Stimulated activated effector memory CD8-positive, alpha-beta T cell treated with anti-CD3 and anti-CD28 coated beads, Interleukin-12 subunit alpha, Interleukin-12 subunit beta, amount 100 ng/mL, for 72 hours (primary cell): Measurements from ENCODE around the gene KIF1B.
"Not testable (repeated sequence)": the region's sequence is repeated elsewhere in the genome, so short reads cannot be mapped to it uniquely, and the experiment has no call there.

Source experiments
- ATAC-seq: fragments of 150-1000 bp; cut with Tn5 transposase; 2 replicates; pipeline ENCODE4 v1.10.0; 2021
- DNase-seq, 2 donors: peaks; one replicate each; pipeline ENCODE4 v3.0.0; 2021 to 2022; ENCODE audit warnings: low spot score in 2 of 2
- H3K27ac Mint-ChIP-seq: one replicate; pipeline ENCODE4 v1.8.0; 2022; ENCODE audit warnings: mild to moderate bottlenecking, mixed read lengths
- H3K36me3 Mint-ChIP-seq: one replicate; pipeline ENCODE4 v1.8.0; 2022; ENCODE audit warnings: mild to moderate bottlenecking, mixed read lengths
- H3K4me1 Mint-ChIP-seq: one replicate; pipeline ENCODE4 v1.8.0; 2022; ENCODE audit warnings: mixed read lengths
- H3K4me3 Mint-ChIP-seq: one replicate; pipeline ENCODE4 v1.8.0; 2022; ENCODE audit warnings: mild to moderate bottlenecking, mixed read lengths
- H3K9me3 Mint-ChIP-seq: one replicate; pipeline ENCODE4 v1.8.0; 2022; ENCODE audit warnings: mixed read lengths

Gene KIF1B

DNA sequence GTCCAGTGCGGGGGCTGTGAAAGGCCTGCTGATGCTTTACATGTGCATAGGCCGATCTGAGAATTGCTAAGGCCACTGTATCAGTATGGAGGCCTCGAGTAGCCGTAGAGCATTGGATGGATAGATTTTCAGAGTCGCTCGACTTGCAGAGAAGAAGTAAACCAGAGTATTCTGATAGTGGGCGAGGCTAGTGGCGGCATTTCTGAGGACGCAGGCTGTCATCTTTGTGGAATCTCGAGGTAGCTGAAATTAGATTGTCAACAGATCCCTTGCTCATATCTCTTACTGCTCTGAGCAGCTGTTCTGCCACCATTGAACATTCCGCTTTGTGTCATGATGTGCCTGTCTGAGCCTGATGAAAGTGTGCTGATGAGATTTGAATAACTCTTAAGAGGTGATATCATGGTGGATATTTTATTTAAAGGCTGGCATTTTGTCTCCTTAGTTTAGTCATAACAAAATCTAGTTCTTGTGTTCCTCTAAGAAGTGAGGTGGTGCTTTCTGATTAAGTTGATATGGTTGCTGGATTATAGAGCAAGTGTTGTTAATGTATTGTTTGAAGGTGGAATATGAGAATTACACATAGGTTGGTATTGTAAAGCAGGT is 1.5 kb downstream of the KIF1B start:
- Mint-ChIP-seq H3K4me3 (peak overlapping the region; percentile 69), H3K36me3 (no peaks in the 10 kb centered on the region), H3K4me1 (peaks cover 48% of the 10 kb centered on the region), H3K27ac (peak overlapping the region; percentile 40), H3K9me3 (no peaks in the 10 kb centered on the region)
- DNase-seq, result no peak
- ATAC-seq, result peak; percentile 1

DNA sequence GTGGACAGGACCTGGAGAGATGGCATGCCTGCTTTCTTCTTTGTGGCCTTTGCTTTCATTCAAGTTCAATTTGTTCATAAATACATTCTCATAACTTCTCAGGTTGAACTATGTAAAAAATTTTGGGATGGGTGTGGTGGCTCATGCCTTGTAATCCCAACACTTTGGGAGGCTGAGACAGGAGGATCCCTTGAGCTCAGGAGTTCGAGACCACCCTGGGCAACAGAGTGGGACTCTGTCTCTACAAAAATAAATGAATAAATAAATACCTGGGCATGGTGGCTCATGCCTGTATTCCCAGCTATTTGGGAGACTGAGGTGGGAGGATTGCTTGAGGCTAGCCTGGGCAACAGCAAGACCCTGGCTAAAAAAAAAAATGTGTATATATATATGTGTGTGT is 2.1 kb downstream of the KIF1B start:
- Mint-ChIP-seq H3K4me1 (peaks cover 51% of the 10 kb centered on the region), H3K4me3 (peak overlapping the region; percentile 69), H3K9me3 (no peaks in the 10 kb centered on the region), H3K27ac (peak overlapping the region; percentile 6), H3K36me3 (no peaks in the 10 kb centered on the region)
- ATAC-seq (no peak), DNase-seq (no peak)

- H3K4me3 Mint-ChIP-seq, result no peak overlapping the region
- ATAC-seq (no peak), DNase-seq (no peak)
- no peak overlapping the region for H3K27ac Mint-ChIP-seq
- no peaks in the 10 kb centered on the region for H3K9me3 Mint-ChIP-seq
- peaks cover 58% of the 10 kb centered on the region for H3K4me1 Mint-ChIP-seq
- no peaks in the 10 kb centered on the region for H3K36me3 Mint-ChIP-seq
Observed at GRCh38 chr1:10213186-10213705, 2.9 kb downstream of the KIF1B start.

DNA sequence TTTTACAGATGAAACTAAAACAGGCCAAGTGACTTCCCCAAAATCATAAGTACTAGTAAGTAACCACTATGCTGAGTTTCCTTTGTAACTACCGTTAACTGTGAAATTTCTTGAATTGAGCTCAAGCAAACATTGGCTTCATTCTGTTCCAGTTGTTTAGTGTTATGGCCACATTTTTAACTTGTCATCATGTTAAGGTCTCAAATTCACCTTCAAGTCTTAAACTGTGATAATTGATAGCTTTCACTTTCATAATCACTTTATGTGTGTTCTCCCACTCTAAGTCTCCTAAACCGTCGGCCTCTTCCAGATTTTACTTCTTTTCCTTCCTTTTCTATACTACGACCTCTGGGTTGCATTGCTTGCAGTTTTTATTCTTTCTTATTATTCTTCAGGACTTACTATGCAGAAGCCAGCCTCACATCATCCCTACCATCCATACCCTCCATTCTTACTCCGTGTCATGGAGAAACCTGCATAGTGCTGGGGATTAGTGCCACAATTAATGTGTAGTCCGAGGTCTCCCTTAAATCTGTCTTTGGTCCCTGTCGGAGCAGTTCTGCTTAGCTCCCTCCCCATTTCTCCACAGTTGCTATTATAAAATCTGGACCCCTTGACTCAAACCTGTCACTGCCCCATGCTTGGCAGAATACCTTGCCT is 5.8 kb downstream of the KIF1B start:
- no peak for ATAC-seq
- H3K4me3 Mint-ChIP-seq, result peak overlapping the region; percentile 38
- no peak overlapping the region for H3K27ac Mint-ChIP-seq
- H3K36me3 Mint-ChIP-seq, result no peaks in the 10 kb centered on the region
- H3K9me3 Mint-ChIP-seq, result no peaks in the 10 kb centered on the region
- no peak for DNase-seq
- peaks cover 51% of the 10 kb centered on the region for H3K4me1 Mint-ChIP-seq

DNA sequence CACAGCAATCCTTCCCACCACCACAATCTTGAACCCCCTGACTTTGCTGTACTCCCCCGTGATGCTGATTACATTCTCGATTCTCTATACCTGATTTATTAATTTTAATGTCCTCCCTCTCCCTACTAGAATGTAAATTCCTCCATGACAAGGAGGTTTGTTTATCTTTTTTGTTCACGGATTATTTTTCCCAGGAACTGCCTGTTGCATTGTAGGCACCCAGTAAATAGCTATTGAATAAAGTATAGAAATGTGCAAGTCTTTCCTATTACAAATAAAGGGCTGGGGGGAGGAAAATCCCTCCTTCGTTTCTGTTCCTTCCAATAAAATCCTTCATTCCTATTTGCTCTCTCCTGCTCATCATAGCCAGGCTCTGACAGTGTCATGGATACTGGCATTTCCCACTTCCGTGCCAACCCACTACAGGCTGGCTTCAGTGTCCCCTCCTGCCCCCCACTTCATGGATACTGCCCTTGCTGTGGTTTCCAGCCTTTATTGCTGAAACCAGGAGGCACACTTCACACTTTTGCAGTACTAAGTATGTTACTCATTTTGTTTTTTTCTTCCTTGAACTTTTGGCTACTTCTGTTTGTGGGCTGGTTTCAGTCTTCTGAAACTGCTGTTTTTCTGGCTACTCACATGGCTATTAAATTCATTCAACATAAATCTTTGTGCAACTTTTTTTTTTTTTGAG is 7.5 kb downstream of the KIF1B start:
- peaks cover 37% of the 10 kb centered on the region for H3K4me1 Mint-ChIP-seq
- no peak for DNase-seq
- H3K9me3 Mint-ChIP-seq, result no peaks in the 10 kb centered on the region
- no peaks in the 10 kb centered on the region for H3K36me3 Mint-ChIP-seq
- no peak overlapping the region for H3K27ac Mint-ChIP-seq
- peak; percentile 71 for ATAC-seq
- H3K4me3 Mint-ChIP-seq, result no peak overlapping the region

DNA sequence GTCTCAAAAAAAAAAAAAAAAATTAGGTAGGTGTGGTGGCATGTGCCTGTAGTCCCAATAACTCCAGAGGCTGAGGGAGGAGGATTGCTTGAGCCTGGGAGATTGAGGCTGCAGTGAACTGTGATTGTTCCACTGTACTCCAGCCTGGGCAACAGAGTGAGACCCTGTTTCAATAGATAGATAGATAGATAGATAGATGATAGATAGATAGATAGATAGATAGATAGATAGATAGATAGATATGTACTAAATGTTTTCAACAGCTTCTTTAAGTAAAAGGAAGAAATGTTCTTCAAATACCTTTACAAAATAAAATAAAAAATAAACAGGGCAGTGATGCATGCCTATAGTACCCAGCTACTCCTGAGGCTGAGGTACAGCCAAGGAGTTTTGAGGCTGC is 9.8 kb downstream of the KIF1B start:
- no peak for ATAC-seq
- Mint-ChIP-seq H3K36me3 (no peaks in the 10 kb centered on the region), H3K9me3 (no peaks in the 10 kb centered on the region), H3K27ac (no peak overlapping the region), H3K4me1 (peaks cover 29% of the 10 kb centered on the region), H3K4me3 (no peak overlapping the region)
- DNase-seq, result no peak

DNA sequence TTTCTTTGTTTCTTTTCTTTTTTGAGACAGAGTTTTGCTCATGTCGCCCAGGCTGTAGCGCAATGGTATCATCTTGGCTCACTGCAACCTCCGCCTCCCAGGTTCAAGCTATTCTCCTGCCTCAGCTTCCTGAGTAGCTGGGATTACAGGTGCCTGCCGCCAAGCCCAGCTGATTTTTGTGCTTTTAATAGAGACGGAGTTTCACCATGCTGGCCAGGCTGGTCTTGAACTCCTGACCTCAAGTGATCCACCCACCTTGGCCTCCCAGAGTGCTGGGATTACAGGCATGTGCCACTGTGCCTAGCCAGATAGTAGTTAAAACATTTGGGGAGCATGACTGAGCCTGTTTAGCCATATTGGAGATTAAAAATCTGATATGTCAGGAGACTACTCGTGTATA is 10.3 kb downstream of the KIF1B start:
- peaks cover 25% of the 10 kb centered on the region for H3K4me1 Mint-ChIP-seq
- H3K9me3 Mint-ChIP-seq, ATAC-seq, H3K4me3 Mint-ChIP-seq, H3K36me3 Mint-ChIP-seq, H3K27ac Mint-ChIP-seq, DNase-seq: not testable (repeated sequence)

DNA sequence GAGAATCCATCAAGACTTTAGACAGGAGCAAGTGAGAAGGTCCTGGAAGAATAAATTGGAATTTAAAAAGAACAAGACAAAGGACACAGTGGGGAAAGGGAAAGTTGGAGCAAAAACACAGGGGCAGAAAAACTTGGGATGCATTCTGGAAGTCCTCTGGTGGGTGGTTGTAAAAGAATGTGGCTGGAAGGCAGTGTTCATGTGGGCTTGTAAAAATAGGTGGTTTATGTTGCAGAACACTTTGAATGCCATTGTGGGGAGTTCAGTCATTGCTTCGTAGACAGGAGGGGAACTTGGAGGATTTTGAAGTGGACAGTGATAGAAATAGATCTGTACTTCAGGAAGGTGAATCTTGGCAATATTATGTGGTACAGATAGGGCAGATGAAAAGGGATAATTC is 15.2 kb downstream of the KIF1B start:
- Mint-ChIP-seq H3K9me3 (no peaks in the 10 kb centered on the region), H3K27ac (no peak overlapping the region), H3K4me3 (no peak overlapping the region), H3K4me1 (no peaks in the 10 kb centered on the region), H3K36me3 (no peaks in the 10 kb centered on the region)
- ATAC-seq (no peak), DNase-seq (no peak)

DNA sequence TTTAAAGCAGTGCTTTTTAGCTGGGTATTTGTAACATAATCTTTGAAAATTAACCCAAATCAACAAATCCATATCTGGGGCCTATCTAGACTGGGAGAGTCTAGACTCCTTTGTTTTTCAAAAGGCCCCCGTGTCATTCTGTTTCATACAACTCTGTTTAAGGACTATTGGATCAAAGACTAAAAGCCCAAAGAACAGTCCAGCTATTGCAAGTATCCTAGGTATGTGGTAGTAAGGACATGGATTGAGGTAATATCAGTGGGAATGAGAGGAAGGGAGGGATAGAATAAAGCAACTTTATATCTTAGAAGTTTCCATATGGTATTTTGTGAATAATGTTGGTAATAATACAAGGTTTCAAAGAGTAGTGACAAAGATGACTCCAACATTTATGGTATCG is 18.2 kb downstream of the KIF1B start:
- Mint-ChIP-seq H3K36me3 (no peaks in the 10 kb centered on the region), H3K27ac (no peak overlapping the region), H3K9me3 (no peaks in the 10 kb centered on the region), H3K4me1 (no peaks in the 10 kb centered on the region), H3K4me3 (no peak overlapping the region)
- no peak for ATAC-seq
- DNase-seq, result no peak

GRCh38 chr1:10229903-10230302 is 19.5 kb downstream of the KIF1B start:
- no peak for DNase-seq
- ATAC-seq, result no peak
- peaks cover 8% of the 10 kb centered on the region for H3K36me3 Mint-ChIP-seq
- no peak overlapping the region for H3K4me3 Mint-ChIP-seq
- H3K9me3 Mint-ChIP-seq, result no peaks in the 10 kb centered on the region
- no peaks in the 10 kb centered on the region for H3K4me1 Mint-ChIP-seq
- no peak overlapping the region for H3K27ac Mint-ChIP-seq

GRCh38 chr1:10232163-10232562 is 21.8 kb downstream of the KIF1B start:
- Mint-ChIP-seq H3K9me3 (no peaks in the 10 kb centered on the region), H3K4me3 (no peak overlapping the region), H3K27ac (no peak overlapping the region), H3K4me1 (peaks cover 7% of the 10 kb centered on the region), H3K36me3 (peaks cover 25% of the 10 kb centered on the region)
- no peak for ATAC-seq
- no peak for DNase-seq

DNA sequence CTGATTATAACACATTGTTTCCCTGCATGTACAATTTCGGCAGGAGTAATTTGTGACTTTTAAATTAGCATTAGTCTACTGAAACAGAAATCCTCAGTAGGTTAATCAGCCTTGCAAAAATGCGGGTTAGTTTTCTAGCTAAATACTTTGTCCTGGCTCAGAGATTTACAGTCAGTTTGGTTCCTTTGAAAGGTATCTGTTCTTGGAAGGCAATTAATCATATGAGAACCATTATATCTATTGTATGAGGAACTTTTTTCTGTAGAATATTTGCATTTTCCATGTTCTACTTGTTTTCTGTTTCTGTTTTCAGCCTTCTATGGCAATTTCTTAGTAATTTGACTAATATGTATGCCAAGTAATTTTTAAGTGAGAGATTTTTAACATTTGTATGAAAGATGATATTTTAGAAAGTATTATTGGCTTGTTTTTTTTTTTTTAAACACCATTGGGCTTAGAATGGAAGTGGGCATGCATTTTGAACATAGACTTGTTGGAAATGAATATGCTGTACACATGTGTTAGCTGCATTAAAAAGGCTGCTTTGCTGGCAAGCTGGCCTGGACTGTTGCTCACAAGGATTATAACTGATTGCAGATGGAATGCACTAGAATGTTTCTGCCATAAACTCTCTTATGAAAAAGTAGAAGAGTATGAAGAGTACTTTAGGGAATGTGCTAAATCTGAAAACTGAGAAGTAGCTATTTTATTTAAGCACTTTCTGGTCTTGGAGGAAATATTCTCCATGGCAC is 26.2 kb downstream of the KIF1B start:
- H3K4me3 Mint-ChIP-seq, result no peak overlapping the region
- peak overlapping the region; percentile 43 for H3K27ac Mint-ChIP-seq
- ATAC-seq, result no peak
- peaks cover 7% of the 10 kb centered on the region for H3K4me1 Mint-ChIP-seq
- no peak for DNase-seq
- H3K36me3 Mint-ChIP-seq, result peaks cover 25% of the 10 kb centered on the region
- no peaks in the 10 kb centered on the region for H3K9me3 Mint-ChIP-seq

GRCh38 chr1:10237157-10237539 is 26.8 kb downstream of the KIF1B start:
- no peak for ATAC-seq
- H3K9me3 Mint-ChIP-seq, result no peaks in the 10 kb centered on the region
- no peak overlapping the region for H3K4me3 Mint-ChIP-seq
- peaks cover 25% of the 10 kb centered on the region for H3K36me3 Mint-ChIP-seq
- no peak for DNase-seq
- no peak overlapping the region for H3K27ac Mint-ChIP-seq
- H3K4me1 Mint-ChIP-seq, result peaks cover 7% of the 10 kb centered on the region

- H3K27ac Mint-ChIP-seq, result no peak overlapping the region
- no peak for ATAC-seq
- H3K36me3 Mint-ChIP-seq, result no peaks in the 10 kb centered on the region
- H3K4me1 Mint-ChIP-seq, result peaks cover 5% of the 10 kb centered on the region
- no peak for DNase-seq
- no peaks in the 10 kb centered on the region for H3K9me3 Mint-ChIP-seq
- no peak overlapping the region for H3K4me3 Mint-ChIP-seq
Observed at GRCh38 chr1:10242135-10242534, 31.8 kb downstream of the KIF1B start.

GRCh38 chr1:10242811-10243210 is 32.4 kb downstream of the KIF1B start:
- no peaks in the 10 kb centered on the region for H3K9me3 Mint-ChIP-seq
- no peak overlapping the region for H3K27ac Mint-ChIP-seq
- DNase-seq, result no peak
- ATAC-seq, result no peak
- H3K4me1 Mint-ChIP-seq, result peaks cover 5% of the 10 kb centered on the region
- H3K4me3 Mint-ChIP-seq, result no peak overlapping the region
- H3K36me3 Mint-ChIP-seq, result no peaks in the 10 kb centered on the region
